ENCODE data around the gene BLVRB. TPM values are rescaled to one million over a fixed set of nuclear protein-coding genes. Genes with fewer than 3 reads are reported as not detected.

BLVRB gene
- total RNA-seq, 1 experiment from 2014 or later, result 44.0 TPM

DNA sequence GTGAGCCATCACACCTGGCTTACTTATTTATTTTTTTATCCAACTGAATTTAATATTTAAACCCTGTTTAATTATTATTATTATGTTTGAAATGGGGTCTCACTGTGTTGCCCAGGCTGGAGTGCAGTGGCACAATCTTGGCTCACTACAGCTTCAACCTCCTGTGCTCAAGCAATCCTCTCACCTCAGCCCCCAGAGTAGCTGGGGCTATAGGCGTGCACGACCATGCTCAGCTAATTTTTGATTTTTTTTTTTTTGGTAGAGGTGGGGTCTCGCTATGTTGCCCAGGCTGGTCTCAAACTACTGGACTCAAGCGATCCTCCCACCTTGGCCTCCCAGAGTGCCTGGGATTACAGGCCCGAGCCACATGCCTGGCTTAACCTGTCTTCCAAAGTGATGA, 33.8 kb upstream of the BLVRB start:
- CTCF ChIA-PET, result interaction anchor here (0.6 to 0.8 kb wide), 2 partner anchors 16 to 31 kb away, joined by 3 to 4 read pairs; no protein-coding TSS in a partner anchor
- no peaks in the 10 kb centered on the region for H3K4me1 Mint-ChIP-seq (ENCODE audit: insufficient read depth, unreplicated experiment)

DNA sequence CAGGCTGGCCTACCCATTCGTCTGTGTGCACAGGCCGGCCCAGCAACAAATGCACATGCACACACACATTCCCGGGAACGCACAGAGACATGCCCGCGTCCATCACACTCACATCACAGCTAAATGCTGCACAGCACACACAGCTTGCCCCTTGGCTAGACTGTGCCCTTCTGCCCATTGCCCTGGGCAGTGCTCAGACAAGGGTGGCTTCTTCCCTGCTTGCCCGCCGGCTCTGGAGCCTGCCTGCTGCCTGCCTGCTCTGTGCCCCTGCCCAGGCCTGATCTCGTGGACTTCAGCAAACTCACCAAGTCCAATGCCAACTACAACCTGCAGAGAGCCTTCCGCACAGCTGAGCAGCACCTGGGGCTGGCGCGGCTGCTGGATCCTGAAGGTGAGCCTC, 31.7 kb upstream of the BLVRB start:
- Mint-ChIP-seq H3K9me3 (ENCODE audit: unreplicated experiment) (no peaks in the 10 kb centered on the region), H3K4me3 (ENCODE audit: unreplicated experiment) (no peak overlapping the region), H3K36me3 (ENCODE audit: insufficient read depth, unreplicated experiment) (no peaks in the 10 kb centered on the region), H3K4me1 (ENCODE audit: insufficient read depth, unreplicated experiment) (no peaks in the 10 kb centered on the region), H3K27me3 (ENCODE audit: insufficient read depth, unreplicated experiment) (peaks cover 33% of the 10 kb centered on the region), H3K27ac (ENCODE audit: low read depth, unreplicated experiment) (no peak overlapping the region)
- CTCF ChIA-PET, result interaction anchor here (0.6 kb wide), 1 partner anchor 49 kb away, joined by 3 read pairs; no protein-coding TSS in a partner anchor
- POLR2A ChIA-PET, result no interaction called here
- intact Hi-C loops (cut with micrococcal nuclease), result no loop called here
- DNase-seq (ENCODE audit: unreplicated experiment), result no peak
- TF ChIP-seq, protein P1, sequence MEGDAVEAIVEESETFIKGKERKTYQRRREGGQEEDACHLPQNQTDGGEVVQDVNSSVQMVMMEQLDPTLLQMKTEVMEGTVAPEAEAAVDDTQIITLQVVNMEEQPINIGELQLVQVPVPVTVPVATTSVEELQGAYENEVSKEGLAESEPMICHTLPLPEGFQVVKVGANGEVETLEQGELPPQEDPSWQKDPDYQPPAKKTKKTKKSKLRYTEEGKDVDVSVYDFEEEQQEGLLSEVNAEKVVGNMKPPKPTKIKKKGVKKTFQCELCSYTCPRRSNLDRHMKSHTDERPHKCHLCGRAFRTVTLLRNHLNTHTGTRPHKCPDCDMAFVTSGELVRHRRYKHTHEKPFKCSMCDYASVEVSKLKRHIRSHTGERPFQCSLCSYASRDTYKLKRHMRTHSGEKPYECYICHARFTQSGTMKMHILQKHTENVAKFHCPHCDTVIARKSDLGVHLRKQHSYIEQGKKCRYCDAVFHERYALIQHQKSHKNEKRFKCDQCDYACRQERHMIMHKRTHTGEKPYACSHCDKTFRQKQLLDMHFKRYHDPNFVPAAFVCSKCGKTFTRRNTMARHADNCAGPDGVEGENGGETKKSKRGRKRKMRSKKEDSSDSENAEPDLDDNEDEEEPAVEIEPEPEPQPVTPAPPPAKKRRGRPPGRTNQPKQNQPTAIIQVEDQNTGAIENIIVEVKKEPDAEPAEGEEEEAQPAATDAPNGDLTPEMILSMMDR (IDR thresholded peaks at IDR 0.05; ENCODE audit: unreplicated experiment), result no peak
- BruUV-seq (replicated peaks), result no TSS peak

More for the DNA sequence above, 33.8 kb upstream of the BLVRB start:
- H3K27ac Mint-ChIP-seq (ENCODE audit: low read depth, unreplicated experiment), result no peak overlapping the region
- no peak overlapping the region for H3K4me3 Mint-ChIP-seq (ENCODE audit: unreplicated experiment)
- peaks cover 6% of the 10 kb centered on the region for H3K9me3 Mint-ChIP-seq (ENCODE audit: unreplicated experiment)
- BruUV-seq (replicated peaks), result no TSS peak
- TF ChIP-seq, protein P1 (IDR thresholded peaks at IDR 0.05; ENCODE audit: unreplicated experiment), result no peak
- POLR2A ChIA-PET, result no interaction called here
- DNase-seq (ENCODE audit: unreplicated experiment), result no peak
- intact Hi-C loops (cut with micrococcal nuclease), result no loop called here
- H3K27me3 Mint-ChIP-seq (ENCODE audit: insufficient read depth, unreplicated experiment), result peaks cover 20% of the 10 kb centered on the region
- H3K36me3 Mint-ChIP-seq (ENCODE audit: insufficient read depth, unreplicated experiment), result no peaks in the 10 kb centered on the region

DNA sequence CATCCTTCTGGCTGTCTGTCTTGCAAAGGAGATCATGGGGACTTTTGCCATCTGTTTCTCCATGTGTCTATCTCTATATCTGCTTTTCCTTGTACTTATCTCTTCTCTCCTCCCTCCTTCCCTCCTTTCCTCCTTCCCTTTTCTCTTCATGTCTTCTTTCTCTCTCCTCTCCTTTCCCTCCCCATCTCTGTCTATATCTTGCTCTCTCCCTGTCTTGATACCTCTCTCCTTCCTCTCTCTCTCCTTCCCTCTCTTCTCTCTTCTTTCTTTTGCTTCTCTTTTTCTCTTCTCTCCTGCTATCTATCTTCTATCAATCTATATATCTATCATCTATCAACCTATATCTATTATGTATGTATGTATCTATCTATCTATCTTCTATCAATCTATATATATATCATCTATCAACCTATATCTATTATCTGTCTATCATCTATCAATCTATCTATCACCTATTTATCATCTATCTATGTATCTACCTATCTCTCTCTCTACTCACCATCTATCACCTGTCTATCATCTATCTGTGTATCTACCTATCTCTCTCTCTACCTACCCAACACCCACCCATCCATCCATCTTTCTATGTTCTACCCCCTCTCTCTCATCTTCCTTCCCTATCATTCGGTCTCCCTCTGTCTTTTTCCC, 28.8 kb upstream of the BLVRB start:
- BruUV-seq (replicated peaks), result no TSS peak
- H3K4me1 Mint-ChIP-seq (ENCODE audit: insufficient read depth, unreplicated experiment), result no peaks in the 10 kb centered on the region
- no peaks in the 10 kb centered on the region for H3K36me3 Mint-ChIP-seq (ENCODE audit: insufficient read depth, unreplicated experiment)
- H3K27me3 Mint-ChIP-seq (ENCODE audit: insufficient read depth, unreplicated experiment), result peaks cover 43% of the 10 kb centered on the region
- no peak overlapping the region for H3K27ac Mint-ChIP-seq (ENCODE audit: low read depth, unreplicated experiment)
- no peak overlapping the region for H3K4me3 Mint-ChIP-seq (ENCODE audit: unreplicated experiment)
- TF ChIP-seq, protein P1 (IDR thresholded peaks at IDR 0.05; ENCODE audit: unreplicated experiment), result no peak
- intact Hi-C loops (cut with micrococcal nuclease), result no loop called here
- DNase-seq (ENCODE audit: unreplicated experiment), result no peak
- no peaks in the 10 kb centered on the region for H3K9me3 Mint-ChIP-seq (ENCODE audit: unreplicated experiment)
- ChIA-PET POLR2A (no interaction called here), CTCF (no interaction called here)

DNA sequence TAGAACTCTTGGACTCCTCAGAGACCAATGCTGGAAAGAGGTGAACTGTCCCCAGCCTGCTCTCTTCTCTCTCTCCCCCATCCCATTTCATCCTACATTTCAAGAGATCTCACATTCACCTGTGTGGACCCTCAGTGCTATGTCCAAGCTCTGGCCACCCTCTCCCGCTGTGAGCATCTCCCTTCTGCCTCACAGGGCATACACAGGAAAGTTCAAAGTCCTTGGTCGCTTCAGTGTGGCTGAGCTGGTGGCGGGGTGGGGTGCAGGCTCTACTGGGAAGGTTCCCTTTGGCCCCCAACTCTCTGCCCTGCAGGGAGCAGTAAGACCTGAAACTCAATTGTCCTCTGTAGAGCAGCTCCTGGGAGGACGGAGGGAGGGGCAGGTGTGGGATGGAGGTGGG, 28.2 kb upstream of the BLVRB start:
- Mint-ChIP-seq H3K4me1 (ENCODE audit: insufficient read depth, unreplicated experiment) (no peaks in the 10 kb centered on the region), H3K27ac (ENCODE audit: low read depth, unreplicated experiment) (no peak overlapping the region), H3K36me3 (ENCODE audit: insufficient read depth, unreplicated experiment) (no peaks in the 10 kb centered on the region), H3K9me3 (ENCODE audit: unreplicated experiment) (no peaks in the 10 kb centered on the region), H3K27me3 (ENCODE audit: insufficient read depth, unreplicated experiment) (peaks cover 43% of the 10 kb centered on the region), H3K4me3 (ENCODE audit: unreplicated experiment) (no peak overlapping the region)
- no peak for DNase-seq (ENCODE audit: unreplicated experiment)
- CTCF ChIA-PET, result interaction anchor here (0.6 to 1.1 kb wide), 2 partner anchors 26 to 1541 kb away, joined by 3 read pairs; no protein-coding TSS in a partner anchor
- no TSS peak for BruUV-seq (replicated peaks)
- POLR2A ChIA-PET, result interaction anchor here (1.4 kb wide), 1 partner anchor 9 kb away, joined by 3 read pairs; no protein-coding TSS in a partner anchor
- TF ChIP-seq, protein P1 (IDR thresholded peaks at IDR 0.05; ENCODE audit: unreplicated experiment), result no peak
- intact Hi-C loops (cut with micrococcal nuclease), result no loop called here
